Fibroblast of skin of back (primary cell): ENCODE results near the gene UNC80. TPM values are rescaled to one million over a fixed set of nuclear protein-coding genes. Genes with fewer than 3 reads are reported as not detected.
A peak's percentile ranks its signal among the peaks of the same experiment; 100 is the strongest.
"Not testable (repeated sequence)": the region's sequence is repeated elsewhere in the genome, so short reads cannot be mapped to it uniquely, and the experiment has no call there.

Experiments
- DNase-seq: peaks from one replicate; pipeline ENCODE4 v3.0.0-alpha.2; 2013
- polyA plus RNA-seq, 2 experiments: library from polyadenylated mRNA; unstranded; fragments of 120-200 nt; gene quantifications; one replicate each; pipeline ENCODE4 v1.2.1, GENCODE V29; 2013; ENCODE audit not compliant: insufficient read length in 2 of 2

The UNC80 gene
- not detected for polyA plus RNA-seq (2013, experiment 1 of 2; ENCODE audit: insufficient read length)
- 0.06 TPM for polyA plus RNA-seq (2013, experiment 2 of 2; ENCODE audit: insufficient read length)

DNA sequence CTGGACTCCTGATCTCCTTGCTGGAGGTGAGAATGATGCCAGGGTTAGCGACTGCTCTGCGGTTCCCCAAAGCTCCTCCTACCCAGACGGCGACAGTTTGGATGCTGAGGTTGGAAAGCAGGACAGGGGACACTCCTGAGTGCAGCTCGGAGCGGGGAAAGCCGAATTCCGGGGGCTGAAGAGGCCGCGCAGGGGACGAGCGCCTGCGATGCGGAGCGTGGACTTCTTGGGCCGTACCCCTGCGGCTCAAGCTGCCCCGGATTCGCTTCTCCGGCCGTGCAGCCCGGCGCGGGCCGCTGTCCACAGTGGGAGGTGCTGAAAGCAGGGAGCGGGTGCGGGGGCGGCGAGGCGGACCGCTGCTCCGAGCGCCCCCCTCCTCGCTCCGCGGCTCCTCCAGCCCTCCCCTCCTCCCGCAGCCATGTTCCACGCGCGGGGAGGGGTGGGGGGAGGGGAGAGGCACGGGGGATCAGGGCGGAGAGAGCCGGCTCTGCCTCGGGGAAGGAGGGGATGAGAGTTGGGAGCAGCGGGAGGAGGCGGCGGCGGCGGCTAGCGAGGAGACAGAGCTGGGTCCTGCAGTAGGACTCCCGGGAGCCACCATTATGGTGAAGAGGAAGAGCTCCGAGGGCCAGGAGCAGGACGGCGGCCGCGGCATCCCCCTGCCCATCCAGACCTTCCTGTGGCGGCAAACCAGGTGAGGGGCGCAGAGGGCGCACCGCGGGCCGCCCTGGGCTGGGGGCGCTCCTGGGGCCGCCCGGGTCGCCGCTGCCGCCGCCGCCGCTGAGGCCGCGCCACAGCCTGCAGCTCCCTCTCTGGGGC is at the start of gene UNC80:
UNC80 (plus strand) TSS at position 359 of the 816 bp plus-strand sequence; CDS start at position 600, 241 bp downstream.
- DNase-seq: peak; percentile 62

DNA sequence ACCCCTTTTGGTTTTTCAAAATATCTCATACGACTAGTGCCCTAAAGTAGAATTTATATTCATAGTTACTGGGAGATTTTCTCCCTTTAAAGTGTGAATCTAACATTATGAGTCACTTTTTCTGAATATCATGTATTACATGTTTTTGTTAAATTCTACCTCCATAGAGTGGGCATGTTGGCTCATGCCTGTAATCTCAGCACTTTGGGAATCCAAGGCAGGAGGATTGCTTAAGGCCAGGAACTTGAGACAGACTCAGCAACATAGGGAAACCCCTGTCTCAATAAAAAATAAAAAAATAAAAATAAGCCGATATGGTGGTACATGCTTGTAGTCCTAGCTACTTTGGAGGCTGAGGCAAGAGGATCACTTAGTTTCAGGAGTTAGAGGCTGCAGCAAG is 45.3 kb upstream of the UNC80 start:
- no peak for DNase-seq

DNA sequence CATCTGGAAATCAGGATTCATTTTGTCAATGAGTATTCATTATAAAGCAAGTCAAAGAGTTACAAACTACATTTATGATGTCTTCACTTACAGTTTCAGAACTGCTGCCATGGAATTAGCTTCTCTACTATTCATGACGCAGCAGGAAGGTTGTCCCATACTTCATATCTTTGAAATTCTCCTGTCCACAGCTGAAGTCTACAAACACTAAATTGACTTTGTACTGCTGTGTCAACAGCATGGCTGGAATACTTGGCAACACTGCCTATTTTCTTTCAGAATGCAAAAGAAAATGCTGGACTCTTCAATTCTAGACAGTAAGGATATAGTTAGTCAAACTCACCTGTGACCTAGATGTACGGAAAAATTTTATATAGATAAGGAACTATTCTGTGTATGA is 44.6 kb upstream of the UNC80 start:
- DNase-seq: no peak

DNA sequence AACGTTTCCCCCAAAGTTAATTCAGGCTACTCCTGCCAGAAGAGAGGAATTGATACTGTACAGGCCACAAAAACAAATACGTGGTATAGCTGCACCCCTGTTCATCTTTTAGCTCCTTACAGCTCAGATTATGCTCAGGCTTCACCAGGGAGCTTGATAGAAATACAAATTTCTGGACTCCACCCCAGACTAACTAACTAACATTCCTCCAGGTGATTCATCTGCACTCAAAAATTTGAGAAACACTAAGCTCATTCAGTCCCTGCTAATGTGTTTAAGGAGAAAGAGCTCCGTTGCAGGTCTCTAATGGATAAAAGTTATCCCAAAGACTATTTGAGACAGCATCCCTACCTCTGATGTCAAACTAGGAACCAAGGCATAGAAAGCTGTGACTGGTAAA is 36.8 kb upstream of the UNC80 start:
- DNase-seq: no peak

DNA sequence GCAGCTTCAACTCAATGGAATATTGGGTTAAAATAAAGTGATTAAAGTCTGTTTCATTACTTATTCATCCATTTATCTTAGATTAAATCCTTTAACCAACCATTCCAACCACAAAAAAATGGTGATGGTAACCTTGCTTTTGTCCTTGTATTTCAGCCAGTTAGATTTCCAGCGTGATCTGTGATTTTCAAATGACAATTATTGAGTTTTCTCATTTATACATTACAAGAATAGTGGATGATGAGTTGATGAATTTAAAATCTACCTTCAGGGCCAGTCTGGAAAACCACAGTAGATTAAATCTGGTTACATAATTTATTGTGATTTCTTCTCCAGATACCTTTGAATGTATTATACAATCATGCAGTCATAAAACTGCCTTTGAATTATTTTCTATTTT is 29.7 kb upstream of the UNC80 start:
- no peak for DNase-seq

DNA sequence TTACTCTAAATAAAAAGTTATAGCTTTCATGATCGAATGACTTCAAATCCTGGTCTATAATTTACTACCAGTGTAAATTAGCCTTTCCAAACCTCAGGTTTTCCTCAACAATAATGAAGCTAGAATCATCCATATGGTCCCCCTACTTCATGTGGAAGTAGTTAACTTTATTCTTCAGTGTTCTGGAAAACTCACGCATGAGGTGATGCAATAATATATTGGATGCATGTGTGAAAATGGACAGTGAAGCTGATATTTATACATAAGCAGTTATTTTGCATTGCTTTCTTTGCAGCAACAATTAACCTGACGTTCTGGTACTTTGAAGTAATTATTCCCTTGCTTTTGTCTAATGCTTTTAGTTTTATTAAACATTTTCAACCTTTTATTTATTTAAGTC is 18.6 kb upstream of the UNC80 start:
- no peak for DNase-seq

GRCh38 chr2:209757163-209757562 is 14.5 kb upstream of the UNC80 start:
- DNase-seq: no peak

GRCh38 chr2:209761566-209761965 is 10.1 kb upstream of the UNC80 start:
- no peak for DNase-seq

GRCh38 chr2:209762563-209762962 is 9.1 kb upstream of the UNC80 start:
- DNase-seq: no peak

DNA sequence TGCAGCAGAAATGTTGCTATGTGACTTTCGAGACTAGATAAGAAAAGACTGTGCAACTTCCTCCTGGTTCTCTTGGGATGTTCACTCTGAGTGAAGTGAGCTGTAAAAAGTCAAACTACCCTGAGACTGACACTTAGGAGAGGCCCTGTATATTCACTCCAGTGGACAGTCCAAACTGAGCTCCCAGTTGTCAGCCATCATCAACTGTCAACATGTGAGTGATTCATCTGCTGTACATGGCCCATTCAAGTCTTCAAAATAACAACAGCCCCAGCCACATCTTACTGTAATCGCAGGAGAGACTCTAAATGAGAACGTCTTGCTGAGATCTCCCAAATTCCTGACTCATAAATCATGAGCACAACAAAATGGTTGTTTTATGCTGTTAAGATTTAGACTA is 8.5 kb upstream of the UNC80 start:
- no peak for DNase-seq

GRCh38 chr2:209766613-209767012 is 5.0 kb upstream of the UNC80 start:
- no peak for DNase-seq

GRCh38 chr2:209767316-209767715 is 4.3 kb upstream of the UNC80 start:
- no peak for DNase-seq

- DNase-seq: no peak
Measured at GRCh38 chr2:209768557-209768956, 3.1 kb upstream of the UNC80 start.

GRCh38 chr2:209772290-209772685 is 656 bp downstream of the UNC80 start:
- no peak for DNase-seq

DNA sequence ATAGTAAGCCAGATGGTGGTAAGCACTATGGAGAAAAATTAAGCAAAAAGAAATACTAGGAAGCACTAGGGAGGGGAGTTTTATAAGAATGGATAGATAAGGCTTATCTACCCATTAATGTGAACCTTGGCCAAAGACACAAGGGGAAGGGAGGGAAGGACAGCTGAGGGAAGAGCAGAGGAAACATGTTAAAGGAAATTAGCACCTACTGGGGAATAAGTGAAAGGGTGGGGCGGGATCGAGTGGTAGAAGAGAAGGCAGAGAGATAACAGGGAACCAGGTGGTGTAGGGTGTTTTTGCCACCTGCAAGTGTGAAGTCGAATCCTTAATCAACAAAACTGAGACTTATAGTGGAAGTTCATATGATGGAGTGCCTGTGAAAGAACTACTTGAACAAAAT is 1.7 kb downstream of the UNC80 start:
- no peak for DNase-seq

DNA sequence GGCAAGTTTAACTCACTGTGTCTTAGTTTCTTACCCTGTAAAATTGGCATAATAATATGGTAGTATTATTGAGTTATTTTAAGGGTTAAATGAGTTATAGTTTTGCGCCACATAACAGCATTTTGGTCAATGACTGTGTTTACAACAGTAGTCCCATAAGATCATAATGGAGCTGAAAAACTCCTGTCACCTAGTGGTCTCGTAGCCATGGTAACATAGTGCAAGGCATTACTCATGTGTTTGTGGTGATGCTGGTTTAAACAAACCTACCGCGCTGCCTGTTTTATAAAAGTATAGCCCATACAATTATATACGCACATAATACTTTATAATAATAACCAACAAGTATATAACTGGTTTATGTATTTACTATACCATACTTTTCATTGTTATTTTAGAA is 15.8 kb downstream of the UNC80 start:
- DNase-seq: no peak

- DNase-seq: no peak
Measured at GRCh38 chr2:209788925-209789324, 17.3 kb downstream of the UNC80 start.

DNA sequence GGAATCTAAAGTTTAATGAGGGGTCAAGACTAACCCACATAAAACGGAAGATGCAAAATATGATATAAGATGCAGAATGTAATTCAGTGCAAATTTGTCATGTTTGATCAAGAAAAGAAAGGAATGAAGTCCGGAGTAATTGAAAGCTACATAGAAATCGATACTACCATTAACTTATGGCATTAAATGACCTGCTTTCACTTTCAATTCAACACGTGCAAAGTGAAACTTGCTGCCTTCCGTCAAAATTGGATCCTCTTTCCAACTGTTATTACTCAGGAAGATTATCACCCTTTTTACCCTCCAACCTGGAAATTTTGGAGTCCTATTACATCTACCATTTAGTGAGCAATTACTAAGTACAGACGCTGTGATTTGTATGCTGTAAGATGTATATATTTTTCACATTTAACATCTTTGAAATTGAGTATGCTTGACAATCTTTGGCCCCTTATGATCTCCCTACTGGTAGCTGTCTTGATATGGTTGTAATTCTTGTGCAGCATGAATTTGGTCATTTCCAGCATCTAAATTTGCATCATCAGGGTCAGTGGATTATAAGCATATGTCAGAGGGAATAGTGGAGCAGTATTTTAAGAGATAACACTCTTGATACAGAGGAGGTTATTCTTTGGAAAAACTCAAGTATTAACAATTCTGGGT is 18.6 kb downstream of the UNC80 start:
- no peak for DNase-seq

GRCh38 chr2:209791151-209791550 is 19.5 kb downstream of the UNC80 start:
- DNase-seq: no peak

GRCh38 chr2:209795425-209795824 is 23.8 kb downstream of the UNC80 start:
- not testable (repeated sequence) for DNase-seq

DNA sequence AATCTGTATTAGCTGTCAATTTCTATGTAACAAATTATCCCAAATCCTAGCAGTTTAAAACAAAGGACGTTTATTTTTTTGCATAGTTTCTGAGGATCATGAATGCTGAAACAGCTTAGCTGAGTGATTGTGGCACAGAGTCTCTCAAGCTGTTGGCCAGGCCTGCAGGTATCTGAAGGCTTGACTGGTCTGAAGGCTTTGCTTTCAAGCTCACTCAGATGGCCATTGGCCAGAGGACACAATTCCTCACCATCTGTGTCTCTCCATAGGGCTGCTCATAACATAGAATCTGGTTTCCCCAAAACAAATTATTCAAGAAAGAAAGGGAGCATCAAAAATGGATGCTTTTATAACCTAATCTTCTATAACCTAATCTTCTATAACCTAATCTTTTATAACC is 33.7 kb downstream of the UNC80 start:
- no peak for DNase-seq

GRCh38 chr2:209806318-209806717 is 34.7 kb downstream of the UNC80 start:
- DNase-seq: no peak

DNA sequence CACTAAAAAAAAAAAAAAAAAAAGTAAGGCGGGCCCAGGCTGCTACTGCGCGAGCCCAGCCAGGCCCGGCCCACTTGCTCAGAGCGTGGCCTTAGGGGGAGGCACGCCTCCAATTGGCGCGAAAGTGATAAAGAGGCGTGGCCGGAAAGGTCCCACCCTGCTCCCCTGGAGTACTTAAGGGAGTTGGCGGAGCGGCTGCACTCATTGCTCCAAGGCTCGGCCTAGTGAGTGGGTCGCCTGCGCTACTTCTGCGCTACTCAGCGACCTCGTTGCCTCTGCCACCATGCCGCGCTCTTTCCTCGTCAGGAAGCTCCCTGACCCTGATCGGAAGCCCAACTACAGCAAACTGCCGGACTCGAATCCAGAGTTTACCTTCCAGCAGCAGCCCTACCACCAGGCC is 36.9 kb downstream of the UNC80 start:
- no peak for DNase-seq

DNA sequence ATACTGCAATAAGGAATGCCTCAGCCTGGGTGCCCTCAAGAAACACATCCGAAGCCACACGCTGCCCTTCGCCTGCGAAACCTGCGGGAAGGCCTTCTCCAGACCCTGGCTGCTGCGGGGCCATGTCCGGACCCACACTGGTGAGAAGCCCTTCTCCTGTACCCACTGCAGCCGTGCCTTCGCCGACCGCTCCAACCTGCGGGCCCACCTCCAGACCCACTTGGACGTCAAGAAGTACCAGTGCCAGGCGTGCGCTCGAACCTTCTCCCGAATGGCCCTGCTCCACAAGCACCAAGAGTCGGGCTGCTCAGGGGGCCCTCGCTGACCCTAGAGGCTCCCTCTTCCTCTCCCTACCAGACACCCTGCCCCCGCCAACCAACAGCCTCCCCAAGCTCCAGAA is 37.6 kb downstream of the UNC80 start:
- DNase-seq: no peak
